ENCODE data around the gene TBC1D1.

TBC1D1 gene

GRCh38 chr4:38067499-38067898 lies 176.6 kb downstream of the TBC1D1 start:
- no peak for ATAC-seq
- TF ChIP-seq ZNF8 (CRISPR knock-in tag; IDR thresholded peaks at IDR 0.05) = no peak
- TF ChIP-seq GLIS3 (CRISPR knock-in tag; IDR thresholded peaks at IDR 0.05) = no peak
- TF ChIP-seq ZNF70 (CRISPR knock-in tag; IDR thresholded peaks at IDR 0.05) = no peak
- no peak for TF ChIP-seq PATZ1 (CRISPR knock-in tag; IDR thresholded peaks at IDR 0.05; ENCODE audit: borderline replicate concordance)
- TF ChIP-seq ZC3H10 (CRISPR knock-in tag; IDR thresholded peaks at IDR 0.05) = no peak
- TF ChIP-seq ZFP30 (CRISPR knock-in tag; IDR thresholded peaks at IDR 0.05) = no peak
- no peak for TF ChIP-seq OSR1 (CRISPR knock-in tag; IDR thresholded peaks at IDR 0.05)
- no peak for TF ChIP-seq CSDC2 (CRISPR knock-in tag; IDR thresholded peaks at IDR 0.05)
- TF ChIP-seq CREB5 (CRISPR knock-in tag; IDR thresholded peaks at IDR 0.05; ENCODE audit: low read depth) = no peak
- TF ChIP-seq ARNTL (CRISPR knock-in tag; IDR thresholded peaks at IDR 0.05; ENCODE audit: borderline replicate concordance, low read depth) = no peak
- no peak for TF ChIP-seq ZNF565 (CRISPR knock-in tag; conservative IDR thresholded peaks at IDR 0.05; ENCODE audit: low read depth)
- no peak for TF ChIP-seq ESRRG (CRISPR knock-in tag; IDR thresholded peaks at IDR 0.05)
- TF ChIP-seq ZFP3 (CRISPR knock-in tag; IDR thresholded peaks at IDR 0.05) = no peak

GRCh38 chr4:38068107-38068506 lies 177.2 kb downstream of the TBC1D1 start:
- no peak for ATAC-seq
- no peak for TF ChIP-seq CSDC2 (CRISPR knock-in tag; IDR thresholded peaks at IDR 0.05)
- no peak for TF ChIP-seq ZFP3 (CRISPR knock-in tag; IDR thresholded peaks at IDR 0.05)
- no peak for TF ChIP-seq CREB5 (CRISPR knock-in tag; IDR thresholded peaks at IDR 0.05; ENCODE audit: low read depth)
- TF ChIP-seq PATZ1 (CRISPR knock-in tag; IDR thresholded peaks at IDR 0.05; ENCODE audit: borderline replicate concordance) = no peak
- no peak for TF ChIP-seq ZNF565 (CRISPR knock-in tag; conservative IDR thresholded peaks at IDR 0.05; ENCODE audit: low read depth)
- TF ChIP-seq POU6F1 (CRISPR knock-in tag; IDR thresholded peaks at IDR 0.05; ENCODE audit: borderline replicate concordance, low read depth) = no peak
- no peak for TF ChIP-seq CSRNP3 (CRISPR knock-in tag; IDR thresholded peaks at IDR 0.05)
- TF ChIP-seq ESRRG (CRISPR knock-in tag; IDR thresholded peaks at IDR 0.05) = no peak
- TF ChIP-seq ZNF8 (CRISPR knock-in tag; IDR thresholded peaks at IDR 0.05) = no peak
- TF ChIP-seq PPARA (CRISPR knock-in tag; IDR thresholded peaks at IDR 0.05; ENCODE audit: borderline replicate concordance) = no peak
- TF ChIP-seq ZFP30 (CRISPR knock-in tag; IDR thresholded peaks at IDR 0.05) = no peak
- no peak for TF ChIP-seq ZC3H10 (CRISPR knock-in tag; IDR thresholded peaks at IDR 0.05)

GRCh38 chr4:38069271-38069760 lies 178.4 kb downstream of the TBC1D1 start:
- no peak for TF ChIP-seq ZNF8 (CRISPR knock-in tag; IDR thresholded peaks at IDR 0.05)
- no peak for TF ChIP-seq GLIS3 (CRISPR knock-in tag; IDR thresholded peaks at IDR 0.05)
- TF ChIP-seq OSR1 (CRISPR knock-in tag; IDR thresholded peaks at IDR 0.05) = no peak
- no peak for TF ChIP-seq CSDC2 (CRISPR knock-in tag; IDR thresholded peaks at IDR 0.05)
- no peak for TF ChIP-seq ZNF565 (CRISPR knock-in tag; conservative IDR thresholded peaks at IDR 0.05; ENCODE audit: low read depth)
- no peak for TF ChIP-seq POU6F1 (CRISPR knock-in tag; IDR thresholded peaks at IDR 0.05; ENCODE audit: borderline replicate concordance, low read depth)
- TF ChIP-seq ZC3H10 (CRISPR knock-in tag; IDR thresholded peaks at IDR 0.05) = no peak
- TF ChIP-seq ZNF70 (CRISPR knock-in tag; IDR thresholded peaks at IDR 0.05) = no peak
- no peak for TF ChIP-seq CREB5 (CRISPR knock-in tag; IDR thresholded peaks at IDR 0.05; ENCODE audit: low read depth)
- no peak for TF ChIP-seq ZFP3 (CRISPR knock-in tag; IDR thresholded peaks at IDR 0.05)
- no peak for TF ChIP-seq ZFP30 (CRISPR knock-in tag; IDR thresholded peaks at IDR 0.05)
- no peak for TF ChIP-seq BACH2 (CRISPR knock-in tag; IDR thresholded peaks at IDR 0.05; ENCODE audit: borderline replicate concordance)
- TF ChIP-seq SNAI2 (CRISPR knock-in tag; IDR thresholded peaks at IDR 0.05) = no peak
- TF ChIP-seq TOX (CRISPR knock-in tag; IDR thresholded peaks at IDR 0.05; ENCODE audit: borderline replicate concordance) = no peak

More at GRCh38 chr4:38069271-38069760, 178.4 kb downstream of the TBC1D1 start:
- peak; percentile 91 for ATAC-seq
